Cardiac fibroblast (primary cell): ENCODE measurements around the gene CLIC4.
"Not testable (repeated sequence)": the region's sequence is repeated elsewhere in the genome, so short reads cannot be mapped to it uniquely, and the experiment has no call there.

ENCODE experiments used
- DNase-seq, 2 donors: peaks; one replicate each; pipeline versions ENCODE4 v3.0.0 to v3.0.0-alpha.2; 2010; ENCODE audit warnings: low read depth in 2 of 2
- H3K4me3 ChIP-seq, 2 donors: replicated peaks in 1 of 2; 1 replicate in 1 of 2; 2 replicates in 1 of 2; pipeline ENCODE4 v1.5.1; 2011; ENCODE audit warnings: low read depth in 2 of 2, low read length in 2 of 2, mild to moderate bottlenecking in 2 of 2, moderate library complexity in 1 of 2
- CTCF ChIP-seq: IDR thresholded peaks from one replicate; pipeline ENCODE4 v1.5.1; 2011; ENCODE audit warnings: low read depth, mild to moderate bottlenecking, low read length, inconsistent platforms

The CLIC4 gene

DNA sequence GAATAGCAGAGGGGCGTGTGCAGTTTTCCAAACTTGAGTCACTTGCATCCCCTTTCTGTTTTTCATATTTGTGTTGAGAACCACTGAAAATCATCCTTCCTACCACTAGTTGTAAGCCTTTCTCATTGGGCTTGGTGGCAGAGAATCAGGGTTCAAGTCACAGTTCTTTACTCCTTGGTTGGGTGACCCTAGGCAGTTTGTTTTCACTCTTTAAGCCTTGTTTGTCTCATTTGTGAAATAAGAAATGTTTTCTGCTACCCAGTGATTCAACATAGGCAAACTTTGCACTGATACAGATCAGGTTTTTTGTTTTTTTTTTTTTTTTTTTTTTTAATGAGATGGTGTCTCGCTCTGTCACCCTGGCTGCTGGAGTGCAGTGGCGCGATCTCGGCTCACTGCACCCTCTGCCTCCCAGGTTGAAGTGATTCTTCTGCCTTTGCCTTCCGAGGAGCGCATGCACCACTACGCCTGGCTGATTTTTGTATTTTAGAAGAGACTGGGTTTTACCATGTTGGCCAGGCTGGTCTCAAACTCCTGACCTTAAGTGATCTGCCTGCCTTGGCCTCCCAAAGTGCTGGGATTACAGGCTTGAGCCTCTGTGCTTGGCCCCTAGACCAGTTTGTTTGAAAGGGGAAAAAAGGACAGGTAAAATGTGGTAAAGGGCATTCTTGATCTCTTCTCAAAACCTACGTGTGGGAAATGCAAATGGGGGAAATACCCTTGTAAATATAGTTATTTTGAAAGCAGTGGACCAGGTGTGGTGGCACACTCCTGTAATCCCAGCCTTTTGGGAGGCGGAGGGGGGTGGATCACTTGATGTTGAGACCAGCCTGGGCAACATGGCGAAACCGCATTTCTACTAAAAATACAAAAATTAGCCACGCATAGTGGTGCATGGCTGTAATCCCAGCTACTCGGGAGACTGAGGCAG is 3.2 kb downstream of the CLIC4 start:
- no peak for DNase-seq
- peak overlapping the region; percentile 80 to 88 for H3K4me3 ChIP-seq
- no peak for TF ChIP-seq CTCF

GRCh38 chr1:24749252-24749651 is 4.0 kb downstream of the CLIC4 start:
- H3K4me3 ChIP-seq = no peak overlapping the region
- no peak for DNase-seq
- TF ChIP-seq CTCF = no peak

DNA sequence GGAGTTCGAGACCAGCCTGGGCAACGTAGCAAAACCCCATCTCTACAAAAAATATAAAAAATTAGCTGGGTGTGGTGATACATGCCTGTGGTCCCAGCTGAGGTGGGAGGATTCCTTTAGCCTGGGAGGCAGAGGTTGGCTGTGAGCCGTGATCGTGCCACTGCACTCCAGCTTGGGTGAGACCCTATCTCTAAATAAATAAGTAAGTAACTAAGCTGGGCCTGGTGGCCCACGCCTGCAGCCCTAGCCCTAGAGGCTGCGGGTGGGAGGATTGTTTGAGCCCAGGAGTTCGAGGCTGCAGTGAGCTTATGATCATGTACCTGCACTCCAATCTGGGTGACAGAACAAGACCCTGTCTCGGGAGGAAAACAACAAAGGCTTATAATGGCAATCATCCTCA is 4.6 kb downstream of the CLIC4 start:
- H3K4me3 ChIP-seq = no peak overlapping the region
- no peak for TF ChIP-seq CTCF

DNA sequence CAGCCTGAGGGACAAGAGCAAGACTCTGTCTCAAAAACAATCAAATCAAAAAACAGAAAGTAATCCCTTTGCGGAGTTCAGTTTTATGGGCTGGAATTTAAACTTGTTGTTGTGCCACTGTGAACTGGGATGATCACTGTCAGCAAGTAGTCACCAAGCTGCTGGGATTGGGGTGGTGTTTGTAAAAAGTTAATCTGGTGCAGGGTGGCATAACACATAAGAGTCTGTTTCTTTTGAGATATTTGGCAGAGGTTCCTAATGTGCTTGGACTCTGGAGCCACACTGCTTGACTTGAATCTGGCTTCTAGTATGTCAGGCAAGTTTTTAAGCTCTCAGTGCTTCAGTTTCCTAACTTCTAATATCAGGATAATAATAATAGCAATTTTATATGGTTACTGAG is 6.6 kb downstream of the CLIC4 start:
- no peak for DNase-seq
- no peak overlapping the region for H3K4me3 ChIP-seq
- no peak for TF ChIP-seq CTCF

More for the DNA sequence above, 4.6 kb downstream of the CLIC4 start:
- DNase-seq = no peak

DNA sequence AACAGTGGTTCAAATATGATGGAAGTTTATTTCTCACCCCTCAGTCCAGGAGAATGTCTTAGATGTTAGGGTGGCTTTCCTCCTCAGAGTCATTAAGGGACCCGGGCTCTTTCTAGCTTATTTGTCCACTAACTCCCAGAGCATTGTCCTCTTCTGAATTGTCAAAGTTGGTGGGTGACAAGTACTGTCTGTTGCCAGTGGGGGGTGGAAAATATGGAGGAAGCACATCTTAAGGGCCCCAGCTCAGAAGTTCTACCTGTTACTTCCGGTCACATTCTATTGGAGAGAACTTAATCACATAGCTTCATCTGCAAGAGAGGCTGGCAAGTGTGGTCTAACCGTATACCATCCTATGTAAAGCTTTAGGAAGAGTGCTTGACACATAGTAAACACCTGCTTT is 7.1 kb downstream of the CLIC4 start:
- no peak for DNase-seq
- TF ChIP-seq CTCF = no peak

GRCh38 chr1:24754229-24754628 is 9.0 kb downstream of the CLIC4 start:
- H3K4me3 ChIP-seq = peak overlapping the region in 1 of 2 donors; percentile 2
- DNase-seq = peak; percentile 58 to 84
- TF ChIP-seq CTCF = no peak

More for the DNA sequence above, 7.1 kb downstream of the CLIC4 start:
- H3K4me3 ChIP-seq = no peak overlapping the region

DNA sequence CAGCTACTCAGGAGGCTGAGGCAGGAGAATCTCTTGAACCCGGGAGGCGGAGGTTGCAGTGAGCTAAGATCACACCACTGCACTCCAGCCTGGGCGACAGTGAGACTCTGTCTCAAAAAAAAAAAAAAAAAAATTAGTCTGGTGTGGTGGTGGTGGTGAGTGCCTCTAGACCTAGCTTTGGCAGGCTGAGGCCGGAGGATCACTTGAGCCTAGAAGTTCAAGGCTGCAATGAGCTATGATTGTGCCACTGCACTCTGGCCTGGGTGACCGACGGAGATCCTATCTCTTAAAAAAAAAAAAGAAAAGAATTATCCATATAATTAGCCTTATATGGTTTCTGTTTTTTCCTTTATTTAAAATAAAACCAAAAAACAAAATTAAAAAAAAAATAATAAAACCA is 10.1 kb downstream of the CLIC4 start:
- DNase-seq, H3K4me3 ChIP-seq: not testable (repeated sequence)
